ENCODE results near the gene MS4A6A. TPM values are rescaled to one million over a fixed set of nuclear protein-coding genes. Genes with fewer than 3 reads are reported as not detected.

MS4A6A gene
- total RNA-seq, 1 experiment from 2014 or later, result not detected

DNA sequence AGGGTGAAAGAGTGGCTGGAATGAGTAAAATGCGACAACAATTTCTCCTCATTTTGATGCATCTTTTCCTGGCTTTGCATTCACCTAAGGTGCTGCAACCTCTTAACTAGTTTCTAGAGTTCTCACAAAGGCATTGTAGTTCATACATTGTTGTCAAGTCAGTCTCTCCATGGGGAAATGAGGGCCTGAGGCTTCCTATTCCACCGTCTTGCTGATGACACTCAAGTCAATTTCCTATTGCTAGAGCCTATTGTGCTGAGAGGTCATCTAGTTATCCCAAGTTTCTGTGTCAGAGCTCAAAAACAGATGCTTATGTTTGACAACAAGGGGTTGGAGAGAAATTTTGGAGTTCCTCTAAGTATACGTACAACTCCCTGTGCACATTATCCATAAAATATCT lies 11.6 kb upstream of the MS4A6A start:
- DNase-seq, result no peak
- no peak overlapping the region for H2AK5ac ChIP-seq (ENCODE audit: insufficient read length, low read length)
- H3K23me2 ChIP-seq (ENCODE audit: insufficient read length, low read depth, low read length, poor library complexity, severe bottlenecking), result no peaks in the 10 kb centered on the region
- no peak overlapping the region for H3K4ac ChIP-seq (ENCODE audit: low read depth, low read length)
- Mint-ChIP-seq H3K27ac (no peak overlapping the region), H3K27me3 (ENCODE audit: low read depth) (no peaks in the 10 kb centered on the region), H3K36me3 (ENCODE audit: insufficient read depth in 1 of 3, low read depth in 3 of 3) (peaks cover 5 to 7% (median 5%) of the 10 kb centered on the region in 3 experiments; a peak in 5 of 7 replicates), H3K4me1 (peaks cover 12 to 14% of the 10 kb centered on the region in 2 experiments), H3K9me3 (peaks cover 14 to 20% of the 10 kb centered on the region in 2 experiments), H3K4me3 (no peak overlapping the region)
- no peak overlapping the region for H3K27ac ChIP-seq (ENCODE audit: insufficient read length, low read depth, low read length)
- H3T11ph ChIP-seq (ENCODE audit: low read length), result no peak overlapping the region
- H2BK120ac ChIP-seq (ENCODE audit: low read depth, low read length, poor library complexity, severe bottlenecking), result no peak overlapping the region
- H3K27me3 ChIP-seq (ENCODE audit: insufficient read depth, low read length), result no peaks in the 10 kb centered on the region
- no peak overlapping the region for H3K9ac ChIP-seq (ENCODE audit: extremely low read depth, insufficient read length, low read length)
- H4K8ac ChIP-seq (replicated peaks; ENCODE audit: insufficient read length, low read depth, low read length), result no peak overlapping the region
- H2AFZ ChIP-seq (ENCODE audit: low read length), result no peak overlapping the region
- H2BK15ac ChIP-seq (ENCODE audit: low read depth, low read length), result no peak overlapping the region
- TF ChIP-seq, protein P1, sequence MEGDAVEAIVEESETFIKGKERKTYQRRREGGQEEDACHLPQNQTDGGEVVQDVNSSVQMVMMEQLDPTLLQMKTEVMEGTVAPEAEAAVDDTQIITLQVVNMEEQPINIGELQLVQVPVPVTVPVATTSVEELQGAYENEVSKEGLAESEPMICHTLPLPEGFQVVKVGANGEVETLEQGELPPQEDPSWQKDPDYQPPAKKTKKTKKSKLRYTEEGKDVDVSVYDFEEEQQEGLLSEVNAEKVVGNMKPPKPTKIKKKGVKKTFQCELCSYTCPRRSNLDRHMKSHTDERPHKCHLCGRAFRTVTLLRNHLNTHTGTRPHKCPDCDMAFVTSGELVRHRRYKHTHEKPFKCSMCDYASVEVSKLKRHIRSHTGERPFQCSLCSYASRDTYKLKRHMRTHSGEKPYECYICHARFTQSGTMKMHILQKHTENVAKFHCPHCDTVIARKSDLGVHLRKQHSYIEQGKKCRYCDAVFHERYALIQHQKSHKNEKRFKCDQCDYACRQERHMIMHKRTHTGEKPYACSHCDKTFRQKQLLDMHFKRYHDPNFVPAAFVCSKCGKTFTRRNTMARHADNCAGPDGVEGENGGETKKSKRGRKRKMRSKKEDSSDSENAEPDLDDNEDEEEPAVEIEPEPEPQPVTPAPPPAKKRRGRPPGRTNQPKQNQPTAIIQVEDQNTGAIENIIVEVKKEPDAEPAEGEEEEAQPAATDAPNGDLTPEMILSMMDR (conservative IDR thresholded peaks at IDR 0.05), result no peak
- no peak overlapping the region for H4K91ac ChIP-seq (ENCODE audit: insufficient read length, low read depth, low read length)
- H4K5ac ChIP-seq (ENCODE audit: insufficient read length, low read depth, low read length), result no peak overlapping the region
- H3K4me1 ChIP-seq (ENCODE audit: insufficient read depth, low read length), result no peaks in the 10 kb centered on the region
- H3K4me2 ChIP-seq (ENCODE audit: insufficient read depth, insufficient read length, low read length), result no peak overlapping the region
- no peak overlapping the region for H3K23ac ChIP-seq (ENCODE audit: insufficient read length, low read depth, low read length)
- no peaks in the 10 kb centered on the region for H4K20me1 ChIP-seq (ENCODE audit: control insufficient read depth, insufficient read depth, insufficient read length)
- H3K9me3 ChIP-seq (ENCODE audit: control insufficient read depth, low read depth, low read length), result no peaks in the 10 kb centered on the region
- no peak overlapping the region for H3K14ac ChIP-seq (ENCODE audit: insufficient read depth, low read length)
- H3K79me2 ChIP-seq (ENCODE audit: insufficient read depth, low read length), result no peaks in the 10 kb centered on the region
- H3K56ac ChIP-seq (ENCODE audit: insufficient read length, low read depth, low read length), result no peak overlapping the region
- no CpG with 5 or more reads among the region's 3 CpGs for WGBS (ENCODE audit: extremely low coverage, insufficient read length, low lambda C conversion rate)
- H3K18ac ChIP-seq (ENCODE audit: insufficient read length, low read depth, low read length), result no peak overlapping the region
- no peak overlapping the region for H2BK12ac ChIP-seq (ENCODE audit: insufficient read length, low read depth, low read length)
- no peak overlapping the region for H2BK20ac ChIP-seq (ENCODE audit: low read depth, low read length, poor library complexity, severe bottlenecking)
- H3K79me1 ChIP-seq (ENCODE audit: insufficient read depth, low read depth, low read length, poor library complexity, severe bottlenecking), result no peaks in the 10 kb centered on the region
- no peak overlapping the region for H2BK5ac ChIP-seq (ENCODE audit: insufficient read length, low read length)
